Heart left ventricle (tissue), 13 donors: ENCODE measurements around the gene UPK1A.

Source experiments
- POLR2A ChIP-seq, 2 donors: fragments of 450-650 bp; IDR thresholded peaks; one replicate each; pipeline ENCODE4 v1.6.1; 2017; ENCODE audit warnings: antibody characterized with exemption in 2 of 2, mild to moderate bottlenecking in 2 of 2, moderate library complexity in 2 of 2
- TF ChIP-seq, protein P1 (sequence below), 12 donors: fragments of 200-600 bp; sonication (generic) in 4 of 12; IDR thresholded peaks; one replicate each; pipeline versions ENCODE4 v1.5.0 to v1.8.0; 2018 to 2022; ENCODE audit warnings: antibody characterized with exemption in 12 of 12, mild to moderate bottlenecking in 5 of 12
- donor health status: ischemic (EF 13 %, LVEDD 7.1; RV severe dilation, severe dysfunction).
- donor health status: DM: no; HTN: yes; CAD: no.
- donor health status: DM: no; HTN: no; CAD: no.
- donor health status: ischemic (EF 25% LVEDD 6.9; RV normal size, moderate dysfunction).
- donor health status: ischemic (EF 25% LVEDD 5.7; RV mildly dilated, moderate dysfunction).
- donor health status: ischemic (EF 35%, LVEDD 5.7; RV mildly dilated, moderate dysfunction).
- donor health status: nonischemic (EF 11% LVEDD 7.7; RV severe dilation, severe dysfunction).
- donor health status: DM: yes; HTN: yes; CAD: no.
- donor health status: PGD.
- donor health status: ischemic (EF 29% LVEDD 5.4; RV normal size, mild dysfunction).
- donor health status: nonischemic (EF 23%, LVEDD 6.1; RV moderate dilation, normal function).

DNA sequence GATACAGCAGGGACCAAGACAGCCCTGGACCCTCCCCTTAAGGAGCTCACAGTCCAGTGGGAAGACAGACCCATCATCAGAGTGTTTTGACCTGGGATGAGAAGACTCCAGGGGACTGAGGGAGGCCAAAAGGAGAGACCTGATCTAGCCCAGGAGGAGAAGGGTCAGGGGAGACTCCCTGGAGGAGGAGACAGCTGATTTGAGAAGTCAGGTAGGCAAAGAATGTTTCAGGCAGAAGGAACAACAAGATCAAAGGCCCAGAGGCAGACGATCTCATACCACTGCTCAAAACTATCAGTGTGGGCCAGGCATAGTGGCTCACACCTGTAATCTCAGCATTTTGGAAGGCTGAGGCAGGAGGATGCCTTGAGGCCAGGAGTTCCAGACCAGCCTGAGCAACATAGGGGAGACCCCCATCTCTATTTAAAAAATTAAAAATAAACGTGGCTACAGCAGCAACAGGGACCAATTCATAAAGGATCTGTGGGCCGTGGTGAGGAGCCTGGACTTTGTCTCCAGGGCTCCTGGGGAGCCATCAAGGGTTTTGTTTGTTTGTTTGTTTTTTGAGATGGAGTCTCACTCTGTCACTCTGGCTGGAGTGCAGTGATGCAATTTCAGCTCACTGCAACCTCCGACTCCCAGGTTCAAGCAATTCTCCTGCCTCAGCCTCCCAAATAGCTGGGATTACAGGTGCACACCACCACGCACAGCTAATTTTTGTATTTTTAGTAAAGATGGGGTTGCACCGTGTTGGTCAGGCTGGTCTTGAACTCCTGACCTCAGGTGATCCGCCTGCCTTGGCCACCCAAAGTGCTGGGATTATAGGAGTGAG lies 20.4 kb upstream of the UPK1A start:
- TF ChIP-seq, protein P1, sequence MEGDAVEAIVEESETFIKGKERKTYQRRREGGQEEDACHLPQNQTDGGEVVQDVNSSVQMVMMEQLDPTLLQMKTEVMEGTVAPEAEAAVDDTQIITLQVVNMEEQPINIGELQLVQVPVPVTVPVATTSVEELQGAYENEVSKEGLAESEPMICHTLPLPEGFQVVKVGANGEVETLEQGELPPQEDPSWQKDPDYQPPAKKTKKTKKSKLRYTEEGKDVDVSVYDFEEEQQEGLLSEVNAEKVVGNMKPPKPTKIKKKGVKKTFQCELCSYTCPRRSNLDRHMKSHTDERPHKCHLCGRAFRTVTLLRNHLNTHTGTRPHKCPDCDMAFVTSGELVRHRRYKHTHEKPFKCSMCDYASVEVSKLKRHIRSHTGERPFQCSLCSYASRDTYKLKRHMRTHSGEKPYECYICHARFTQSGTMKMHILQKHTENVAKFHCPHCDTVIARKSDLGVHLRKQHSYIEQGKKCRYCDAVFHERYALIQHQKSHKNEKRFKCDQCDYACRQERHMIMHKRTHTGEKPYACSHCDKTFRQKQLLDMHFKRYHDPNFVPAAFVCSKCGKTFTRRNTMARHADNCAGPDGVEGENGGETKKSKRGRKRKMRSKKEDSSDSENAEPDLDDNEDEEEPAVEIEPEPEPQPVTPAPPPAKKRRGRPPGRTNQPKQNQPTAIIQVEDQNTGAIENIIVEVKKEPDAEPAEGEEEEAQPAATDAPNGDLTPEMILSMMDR (IDR thresholded peaks at IDR 0.05) = no peak
- no peak for TF ChIP-seq POLR2A (IDR thresholded peaks at IDR 0.05)
